DOHH2 (cell line): ENCODE results near the gene CBARP.

Experiments
- H3F3A ChIP-seq: fragments of 200-600 bp; sonication (generic), shearing (Covaris generic); 2 replicates; pipeline ENCODE4 v1.6.0; 2016; ENCODE audit warnings: antibody characterized with exemption, mild to moderate bottlenecking; ENCODE audit not compliant: control insufficient read depth, insufficient read depth
- H3K27ac ChIP-seq: fragments of 200-600 bp; sonication (generic); 2 replicates; pipeline ENCODE4 v1.5.1; 2014; ENCODE audit warnings: low read depth, mild to moderate bottlenecking, low read length, moderate library complexity
- H3K27me3 ChIP-seq: fragments of 200-600 bp; sonication (generic); 2 replicates; pipeline ENCODE4 v1.6.1; 2014; ENCODE audit warnings: mild to moderate bottlenecking, low read length, mixed read lengths; ENCODE audit not compliant: control insufficient read depth
- H3K36me3 ChIP-seq: fragments of 200-600 bp; sonication (generic); 2 replicates; pipeline ENCODE4 v1.6.1; 2014; ENCODE audit warnings: mild to moderate bottlenecking, low read length, moderate library complexity, mixed read lengths; ENCODE audit not compliant: control insufficient read depth
- H3K4me1 ChIP-seq: fragments of 200-600 bp; sonication (generic); 2 replicates; pipeline ENCODE4 v1.6.1; 2014; ENCODE audit warnings: mild to moderate bottlenecking, low read length, mixed read lengths; ENCODE audit not compliant: control insufficient read depth
- H3K4me2 ChIP-seq: fragments of 200-600 bp; sonication (generic); 2 replicates; pipeline ENCODE4 v1.6.0; 2014; ENCODE audit warnings: mild to moderate bottlenecking, low read length, moderate library complexity
- H3K4me3 ChIP-seq: fragments of 200-600 bp; sonication (generic); 2 replicates; pipeline ENCODE4 v1.5.1; 2014; ENCODE audit warnings: mild to moderate bottlenecking, low read length, mixed read lengths
- H3K79me2 ChIP-seq: fragments of 200-600 bp; sonication (generic); 2 replicates; pipeline ENCODE4 v1.6.1; 2014; ENCODE audit warnings: mild to moderate bottlenecking, low read length, mixed read lengths; ENCODE audit not compliant: control insufficient read depth
- H3K9me2 ChIP-seq: fragments of 200-600 bp; sonication (generic); replicated peaks from 2 replicates; pipeline ENCODE4 v1.6.1; 2014; ENCODE audit warnings: mild to moderate bottlenecking, low read length, mixed read lengths; ENCODE audit not compliant: control insufficient read depth
- H3K9me3 ChIP-seq: fragments of 200-600 bp; sonication (generic); 2 replicates; pipeline ENCODE4 v1.6.1; 2014; ENCODE audit warnings: antibody characterized with exemption, low read length, mixed read lengths; ENCODE audit not compliant: control insufficient read depth, insufficient read depth
- H4K20me1 ChIP-seq: fragments of 200-600 bp; sonication (generic); 2 replicates; pipeline ENCODE4 v1.6.0; 2014; ENCODE audit warnings: low read depth, mild to moderate bottlenecking, antibody characterized with exemption, low read length, moderate library complexity; ENCODE audit not compliant: control insufficient read depth, insufficient read depth
- CTCF ChIP-seq: fragments of 200-600 bp; sonication (generic); IDR thresholded peaks from one replicate; pipeline ENCODE4 v1.5.1; 2014; ENCODE audit warnings: antibody characterized with exemption, mild to moderate bottlenecking, low read depth, low read length; ENCODE audit not compliant: poor library complexity, severe bottlenecking
- EZH2phosphoT487 ChIP-seq: fragments of 200-600 bp; sonication (generic); IDR thresholded peaks from 2 replicates; pipeline ENCODE4 v1.6.1; 2017; ENCODE audit warnings: borderline replicate concordance, mild to moderate bottlenecking, antibody characterized with exemption, low read length, moderate library complexity, mixed read lengths

Gene CBARP

GRCh38 chr19:1222394-1222793 is 15.4 kb downstream of the CBARP start:
- H3K27ac ChIP-seq = no peak overlapping the region
- no peaks in the 10 kb centered on the region for H3K9me3 ChIP-seq
- H3K4me1 ChIP-seq = no peaks in the 10 kb centered on the region
- H3K79me2 ChIP-seq = peaks cover 31% of the 10 kb centered on the region
- no peaks in the 10 kb centered on the region for H3K27me3 ChIP-seq
- no peaks in the 10 kb centered on the region for H3K9me2 ChIP-seq
- H3K4me3 ChIP-seq = no peak overlapping the region
- peaks cover 63% of the 10 kb centered on the region for H3K36me3 ChIP-seq
- peaks cover 5% of the 10 kb centered on the region; the same call in 1 of the 2 replicates for H4K20me1 ChIP-seq
- no peaks in the 10 kb centered on the region for H3F3A ChIP-seq
- no peak overlapping the region for H3K4me2 ChIP-seq
- TF ChIP-seq EZH2phosphoT487 = no peak
- no peak for TF ChIP-seq CTCF

GRCh38 chr19:1221904-1222255 is 15.9 kb downstream of the CBARP start:
- Histone ChIP-seq H3K36me3 (peaks cover 58% of the 10 kb centered on the region), H3K4me1 (no peaks in the 10 kb centered on the region), H3K4me3 (no peak overlapping the region), H3K9me2 (no peaks in the 10 kb centered on the region), H4K20me1 (peaks cover 5% of the 10 kb centered on the region; the same call in 1 of the 2 replicates), H3F3A (no peaks in the 10 kb centered on the region), H3K27ac (no peak overlapping the region), H3K27me3 (no peaks in the 10 kb centered on the region), H3K79me2 (peaks cover 36% of the 10 kb centered on the region), H3K9me3 (no peaks in the 10 kb centered on the region), H3K4me2 (no peak overlapping the region)
- TF ChIP-seq EZH2phosphoT487 (no peak), CTCF (no peak)

GRCh38 chr19:1220976-1221903 is 16.6 kb downstream of the CBARP start:
- H4K20me1 ChIP-seq = peaks cover 5% of the 10 kb centered on the region; the same call in 1 of the 2 replicates
- H3K27ac ChIP-seq = no peak overlapping the region

More at GRCh38 chr19:1220976-1221903, 16.6 kb downstream of the CBARP start:
- TF ChIP-seq CTCF (no peak), EZH2phosphoT487 (no peak)
- Histone ChIP-seq H3K27me3 (no peaks in the 10 kb centered on the region), H3K36me3 (peaks cover 52% of the 10 kb centered on the region), H3K9me2 (no peaks in the 10 kb centered on the region), H3K4me1 (no peaks in the 10 kb centered on the region), H3K4me3 (no peak overlapping the region), H3K9me3 (no peaks in the 10 kb centered on the region), H3K4me2 (no peak overlapping the region), H3K79me2 (peaks cover 42% of the 10 kb centered on the region), H3F3A (no peaks in the 10 kb centered on the region)
